ENCODE results near the gene RAB11FIP2. TPM values are rescaled to one million over a fixed set of nuclear protein-coding genes. Genes with fewer than 3 reads are reported as not detected.
"Not testable (repeated sequence)": the region's sequence is repeated elsewhere in the genome, so short reads cannot be mapped to it uniquely, and the experiment has no call there.

Gene RAB11FIP2
- total RNA-seq, result 10 to 100 TPM; 21.2 to 27.9 (median 23.8) TPM

GRCh38 chr10:118046395-118047156 is at the start of gene RAB11FIP2:
RAB11FIP2 (minus strand) TSS chr10:118046941; CDS start chr10:118046163, 778 bp downstream.
- peak; percentile 96 for ATAC-seq (ENCODE audit: low FRiP score)
- TF ChIP-seq, protein P1, sequence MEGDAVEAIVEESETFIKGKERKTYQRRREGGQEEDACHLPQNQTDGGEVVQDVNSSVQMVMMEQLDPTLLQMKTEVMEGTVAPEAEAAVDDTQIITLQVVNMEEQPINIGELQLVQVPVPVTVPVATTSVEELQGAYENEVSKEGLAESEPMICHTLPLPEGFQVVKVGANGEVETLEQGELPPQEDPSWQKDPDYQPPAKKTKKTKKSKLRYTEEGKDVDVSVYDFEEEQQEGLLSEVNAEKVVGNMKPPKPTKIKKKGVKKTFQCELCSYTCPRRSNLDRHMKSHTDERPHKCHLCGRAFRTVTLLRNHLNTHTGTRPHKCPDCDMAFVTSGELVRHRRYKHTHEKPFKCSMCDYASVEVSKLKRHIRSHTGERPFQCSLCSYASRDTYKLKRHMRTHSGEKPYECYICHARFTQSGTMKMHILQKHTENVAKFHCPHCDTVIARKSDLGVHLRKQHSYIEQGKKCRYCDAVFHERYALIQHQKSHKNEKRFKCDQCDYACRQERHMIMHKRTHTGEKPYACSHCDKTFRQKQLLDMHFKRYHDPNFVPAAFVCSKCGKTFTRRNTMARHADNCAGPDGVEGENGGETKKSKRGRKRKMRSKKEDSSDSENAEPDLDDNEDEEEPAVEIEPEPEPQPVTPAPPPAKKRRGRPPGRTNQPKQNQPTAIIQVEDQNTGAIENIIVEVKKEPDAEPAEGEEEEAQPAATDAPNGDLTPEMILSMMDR (IDR thresholded peaks at IDR 0.05), result no peak
- DNase-seq (ENCODE audit: low spot score), result peak; percentile 96

GRCh38 chr10:118096022-118096421 is 49.3 kb upstream of the RAB11FIP2 start:
- TF ChIP-seq, protein P1 (IDR thresholded peaks at IDR 0.05), result no peak
- ATAC-seq (ENCODE audit: low FRiP score) (no peak), DNase-seq (ENCODE audit: low spot score) (no peak)

- ATAC-seq (ENCODE audit: low FRiP score) (no peak), DNase-seq (ENCODE audit: low spot score) (no peak)
- TF ChIP-seq, protein P1 (IDR thresholded peaks at IDR 0.05), result no peak
Observed at GRCh38 chr10:118092209-118092608, 45.5 kb upstream of the RAB11FIP2 start.

DNA sequence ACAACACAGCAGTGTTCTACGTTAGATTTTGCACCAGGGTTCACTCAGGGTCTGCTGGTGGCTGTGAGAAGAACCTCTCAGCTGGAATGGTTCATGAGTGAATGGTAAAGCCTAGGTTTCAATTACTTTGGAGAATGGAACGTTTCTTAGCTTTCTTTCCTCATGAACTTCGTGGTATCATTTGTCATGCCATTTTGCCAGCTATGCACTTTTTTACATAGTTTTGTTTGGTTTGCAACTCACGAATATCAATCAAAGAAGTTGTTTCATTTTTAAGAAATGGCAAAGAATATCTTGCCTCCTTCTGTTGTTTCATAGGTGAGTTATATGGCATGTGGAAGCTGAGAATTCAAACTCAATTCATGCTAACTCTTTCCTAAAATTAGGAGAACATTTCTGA is 34.1 kb upstream of the RAB11FIP2 start:
- no peak for DNase-seq (ENCODE audit: low spot score)
- ATAC-seq (ENCODE audit: low FRiP score), result no peak
- TF ChIP-seq, protein P1 (IDR thresholded peaks at IDR 0.05), result no peak

GRCh38 chr10:118076705-118077104 is 30.0 kb upstream of the RAB11FIP2 start:
- ATAC-seq (ENCODE audit: low FRiP score) (no peak), DNase-seq (ENCODE audit: low spot score) (no peak)
- TF ChIP-seq, protein P1 (IDR thresholded peaks at IDR 0.05), result no peak

- ATAC-seq (ENCODE audit: low FRiP score) (no peak), DNase-seq (ENCODE audit: low spot score) (no peak)
- TF ChIP-seq, protein P1 (IDR thresholded peaks at IDR 0.05), result no peak
Observed at GRCh38 chr10:118072840-118073239, 26.1 kb upstream of the RAB11FIP2 start.

- ATAC-seq (ENCODE audit: low FRiP score); DNase-seq (ENCODE audit: low spot score): not testable (repeated sequence)
Observed at GRCh38 chr10:118067389-118067788, 20.6 kb upstream of the RAB11FIP2 start.
